Suprapubic skin (tissue), 4 donors: ENCODE results near the gene ZFAND3. TPM values are rescaled to one million over a fixed set of nuclear protein-coding genes. Genes with fewer than 3 reads are reported as not detected.

ENCODE experiments used
- DNase-seq, 2 donors: peaks; one replicate each; pipeline ENCODE4 v3.0.0-alpha.2; 2019; ENCODE audit warnings: low spot score in 2 of 2
- H3K27ac ChIP-seq: fragments of 200-600 bp; sonication (generic); one replicate; pipeline ENCODE4 v1.5.1; 2019
- H3K27me3 ChIP-seq: fragments of 200-600 bp; sonication (generic); one replicate; pipeline ENCODE4 v1.5.1; 2019
- H3K36me3 ChIP-seq: fragments of 200-600 bp; sonication (generic); one replicate; pipeline ENCODE4 v1.5.1; 2019
- H3K4me1 ChIP-seq: fragments of 200-600 bp; sonication (generic); one replicate; pipeline ENCODE4 v1.5.1; 2019
- H3K4me3 ChIP-seq: fragments of 200-600 bp; sonication (generic); one replicate; pipeline ENCODE4 v1.5.1; 2019; ENCODE audit warnings: mild to moderate bottlenecking
- H3K9me3 ChIP-seq: fragments of 200-600 bp; sonication (generic); one replicate; pipeline ENCODE4 v1.5.1; 2019
- EP300 ChIP-seq: sonication (generic); formaldehyde crosslinking; IDR thresholded peaks from one replicate; pipeline ENCODE4 v1.6.1; 2017; ENCODE audit warnings: antibody characterized with exemption
- POLR2A ChIP-seq, 2 donors: fragments of 450-650 bp; IDR thresholded peaks; one replicate each; pipeline ENCODE4 v1.6.1; 2017; ENCODE audit warnings: antibody characterized with exemption in 2 of 2, mild to moderate bottlenecking in 2 of 2, moderate library complexity in 2 of 2
- POLR2AphosphoS5 ChIP-seq, 3 donors: sonication (generic); formaldehyde crosslinking; IDR thresholded peaks; one replicate each; pipeline ENCODE4 v1.6.1; 2017; ENCODE audit warnings: antibody characterized with exemption in 3 of 3
- WGBS: methylation state at CpG from one replicate; pipeline ENCODE4 v1.1.5; 2018; 5-methylcytosine and 5-hydroxymethylcytosine counted together
- total RNA-seq, 4 donors: library from RNA; depleted of rRNA; stranded (reverse); fragments of >200 nt; gene quantifications; one replicate each; pipeline ENCODE4 v1.1.0, GENCODE V29; 2016
- TF ChIP-seq, protein P1 (sequence below), 2 donors: fragments of 200-600 bp in 1 of 2; fragments of 450-650 bp in 1 of 2; sonication (generic) in 1 of 2; IDR thresholded peaks; one replicate each; pipeline ENCODE4 v1.5.1; 2016 to 2019; ENCODE audit warnings: antibody characterized with exemption in 2 of 2, mild to moderate bottlenecking in 1 of 2, moderate library complexity in 1 of 2

ZFAND3 gene
- total RNA-seq, 4 donors from 2014 or later, result 31.1 to 41.0 (median 36.3) TPM

DNA sequence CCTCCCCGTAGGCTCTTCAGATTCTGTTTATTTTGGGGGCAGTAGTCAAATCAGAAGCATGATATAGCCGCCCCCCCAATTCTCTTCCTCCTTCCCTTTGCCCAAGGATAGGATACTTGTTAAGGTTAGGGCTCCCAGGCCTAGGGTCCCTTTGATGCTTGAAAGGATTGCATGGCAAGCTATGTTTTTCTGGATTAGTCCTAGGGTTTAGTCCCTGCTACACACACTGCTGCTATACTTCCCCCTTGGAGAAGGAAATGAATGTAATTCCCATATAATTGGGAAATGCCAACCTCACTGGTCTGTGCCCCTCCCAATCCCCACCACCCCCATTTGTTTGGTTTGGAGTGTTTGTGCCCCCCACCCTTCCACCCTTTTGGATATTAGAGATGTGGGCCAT is 62.8 kb downstream of the ZFAND3 start:
- H3K36me3 ChIP-seq, result no peaks in the 10 kb centered on the region
- TF ChIP-seq POLR2A (IDR thresholded peaks at IDR 0.05) (no peak), POLR2AphosphoS5 (IDR thresholded peaks at IDR 0.05) (no peak), EP300 (no peak)
- TF ChIP-seq, protein P1, sequence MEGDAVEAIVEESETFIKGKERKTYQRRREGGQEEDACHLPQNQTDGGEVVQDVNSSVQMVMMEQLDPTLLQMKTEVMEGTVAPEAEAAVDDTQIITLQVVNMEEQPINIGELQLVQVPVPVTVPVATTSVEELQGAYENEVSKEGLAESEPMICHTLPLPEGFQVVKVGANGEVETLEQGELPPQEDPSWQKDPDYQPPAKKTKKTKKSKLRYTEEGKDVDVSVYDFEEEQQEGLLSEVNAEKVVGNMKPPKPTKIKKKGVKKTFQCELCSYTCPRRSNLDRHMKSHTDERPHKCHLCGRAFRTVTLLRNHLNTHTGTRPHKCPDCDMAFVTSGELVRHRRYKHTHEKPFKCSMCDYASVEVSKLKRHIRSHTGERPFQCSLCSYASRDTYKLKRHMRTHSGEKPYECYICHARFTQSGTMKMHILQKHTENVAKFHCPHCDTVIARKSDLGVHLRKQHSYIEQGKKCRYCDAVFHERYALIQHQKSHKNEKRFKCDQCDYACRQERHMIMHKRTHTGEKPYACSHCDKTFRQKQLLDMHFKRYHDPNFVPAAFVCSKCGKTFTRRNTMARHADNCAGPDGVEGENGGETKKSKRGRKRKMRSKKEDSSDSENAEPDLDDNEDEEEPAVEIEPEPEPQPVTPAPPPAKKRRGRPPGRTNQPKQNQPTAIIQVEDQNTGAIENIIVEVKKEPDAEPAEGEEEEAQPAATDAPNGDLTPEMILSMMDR (IDR thresholded peaks at IDR 0.05), result no peak
- no peak overlapping the region for H3K4me3 ChIP-seq
- no peaks in the 10 kb centered on the region for H3K27me3 ChIP-seq
- peaks cover 14% of the 10 kb centered on the region for H3K4me1 ChIP-seq
- no peak for DNase-seq
- H3K9me3 ChIP-seq, result no peaks in the 10 kb centered on the region
- 96% methylated on average over 2 of the region's 2 CpGs for WGBS
- H3K27ac ChIP-seq, result no peak overlapping the region

DNA sequence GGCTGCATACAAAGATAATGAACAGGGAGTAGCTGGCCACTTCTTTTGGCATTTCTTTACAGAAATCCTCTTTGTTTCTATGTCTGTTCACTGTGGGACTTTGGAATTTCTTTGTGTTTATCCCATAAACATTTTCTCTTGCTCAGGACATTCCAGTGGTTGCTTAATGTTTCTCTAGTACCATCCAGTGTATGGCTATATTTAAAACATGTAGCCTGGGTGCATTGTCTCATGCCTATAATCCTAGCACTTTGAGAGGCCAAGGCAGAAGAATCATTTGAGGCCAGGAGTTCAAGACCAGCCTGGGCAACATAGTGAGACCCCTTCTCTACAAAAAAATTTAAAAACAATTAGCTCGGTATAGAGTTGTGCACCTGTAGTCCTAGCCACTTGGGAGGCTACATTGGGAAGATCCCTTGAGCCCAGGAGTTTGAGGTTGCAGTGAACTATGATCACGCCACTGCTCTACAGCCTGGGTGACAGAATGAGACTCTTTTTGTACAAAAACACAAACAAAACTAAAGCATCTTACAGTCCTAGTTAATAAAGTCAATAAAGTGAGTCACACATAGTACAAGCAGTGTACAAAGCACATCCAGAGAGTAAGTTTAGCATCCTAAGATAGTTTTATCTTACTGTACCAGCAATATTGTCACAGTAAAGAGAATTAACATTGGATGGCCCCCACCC is 63.3 kb downstream of the ZFAND3 start:
- Histone ChIP-seq H3K9me3 (no peaks in the 10 kb centered on the region), H3K36me3 (no peaks in the 10 kb centered on the region), H3K4me1 (peaks cover 10% of the 10 kb centered on the region), H3K27ac (no peak overlapping the region), H3K27me3 (no peaks in the 10 kb centered on the region), H3K4me3 (no peak overlapping the region)
- TF ChIP-seq POLR2AphosphoS5 (IDR thresholded peaks at IDR 0.05), result no peak
- TF ChIP-seq POLR2A (IDR thresholded peaks at IDR 0.05), result no peak
- TF ChIP-seq EP300, result no peak
- TF ChIP-seq, protein P1 (IDR thresholded peaks at IDR 0.05), result no peak
- WGBS, result 96% methylated on average over 2 of the region's 2 CpGs
- DNase-seq, result no peak

DNA sequence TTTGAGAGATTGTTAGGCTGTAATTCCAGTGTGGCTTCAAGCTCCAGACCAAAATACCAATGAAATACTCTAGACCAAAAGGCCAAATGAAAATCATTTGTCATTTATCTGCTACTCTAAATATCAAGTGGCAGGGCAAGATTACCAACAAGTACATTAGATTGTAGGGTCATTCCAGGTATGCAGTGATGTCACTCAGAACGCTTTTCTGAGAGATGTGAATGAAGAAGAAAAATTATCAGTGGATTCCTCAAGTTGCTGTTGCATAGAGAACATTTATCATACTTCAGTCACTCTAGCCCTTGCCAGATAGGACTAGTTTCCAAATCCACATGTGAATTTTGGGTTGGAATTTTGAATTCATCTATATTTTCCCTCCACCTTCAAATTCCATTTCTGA is 65.0 kb downstream of the ZFAND3 start:
- WGBS, result 95% methylated on average over 1 of the region's 1 CpG

DNA sequence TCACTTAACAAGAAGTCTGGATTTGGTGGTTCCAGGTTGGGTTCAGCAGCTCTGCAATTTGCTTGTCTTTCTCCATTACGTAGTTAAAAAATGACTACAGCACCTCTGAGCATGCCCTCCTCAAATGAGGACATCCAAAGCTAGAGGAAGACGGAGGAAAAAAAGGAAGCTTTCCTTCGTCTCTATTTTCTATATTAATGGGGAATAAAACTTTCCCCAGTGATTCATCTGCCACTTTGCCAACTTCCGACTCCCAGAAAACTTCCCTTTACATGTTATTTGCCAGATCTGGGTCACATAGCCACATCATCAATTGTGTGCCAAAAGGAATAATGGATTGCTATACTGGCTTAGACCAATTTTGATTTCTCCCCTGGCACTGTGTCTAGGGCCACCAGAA is 69.5 kb downstream of the ZFAND3 start:
- Histone ChIP-seq H3K4me1 (peaks cover 26% of the 10 kb centered on the region), H3K27ac (no peak overlapping the region), H3K9me3 (no peaks in the 10 kb centered on the region), H3K4me3 (no peak overlapping the region), H3K36me3 (no peaks in the 10 kb centered on the region), H3K27me3 (no peaks in the 10 kb centered on the region)
- no peak for TF ChIP-seq POLR2AphosphoS5 (IDR thresholded peaks at IDR 0.05)
- TF ChIP-seq, protein P1 (IDR thresholded peaks at IDR 0.05), result no peak
- DNase-seq, result no peak
- WGBS, result 18% methylated on average over 4 of the region's 4 CpGs

More for the DNA sequence above, 65.0 kb downstream of the ZFAND3 start:
- H3K9me3 ChIP-seq, result no peaks in the 10 kb centered on the region
- no peak overlapping the region for H3K4me3 ChIP-seq
- DNase-seq, result no peak
- H3K27me3 ChIP-seq, result no peaks in the 10 kb centered on the region
- no peak overlapping the region for H3K27ac ChIP-seq
- TF ChIP-seq POLR2A (IDR thresholded peaks at IDR 0.05), result no peak
- TF ChIP-seq EP300, result no peak
- TF ChIP-seq, protein P1 (IDR thresholded peaks at IDR 0.05), result no peak
- no peak for TF ChIP-seq POLR2AphosphoS5 (IDR thresholded peaks at IDR 0.05)
- peaks cover 21% of the 10 kb centered on the region for H3K4me1 ChIP-seq
- no peaks in the 10 kb centered on the region for H3K36me3 ChIP-seq

DNA sequence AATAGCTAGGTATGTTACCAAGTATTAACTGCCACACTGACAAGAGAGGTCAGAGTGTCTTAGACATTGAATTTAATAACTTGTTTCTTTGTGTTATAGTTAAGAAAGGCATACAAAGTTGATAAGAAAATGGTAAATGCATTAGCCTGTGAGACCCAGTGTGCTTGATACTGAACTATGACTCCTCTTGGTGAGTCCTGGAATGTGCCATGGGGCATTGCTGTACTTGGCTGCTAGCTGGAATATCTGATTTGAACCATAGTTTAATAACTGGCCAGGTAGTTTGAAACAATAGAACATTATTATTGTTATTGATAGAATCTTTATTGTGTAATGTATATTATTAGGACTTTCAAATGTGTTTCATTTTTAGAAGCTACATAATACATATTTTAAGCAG is 70.0 kb downstream of the ZFAND3 start:
- Histone ChIP-seq H3K27me3 (no peaks in the 10 kb centered on the region), H3K36me3 (no peaks in the 10 kb centered on the region), H3K4me3 (no peak overlapping the region), H3K27ac (no peak overlapping the region), H3K9me3 (no peaks in the 10 kb centered on the region), H3K4me1 (peaks cover 26% of the 10 kb centered on the region)
- no peak for DNase-seq
- no peak for TF ChIP-seq POLR2AphosphoS5 (IDR thresholded peaks at IDR 0.05)
- no peak for TF ChIP-seq EP300
- TF ChIP-seq, protein P1 (IDR thresholded peaks at IDR 0.05), result no peak
- no peak for TF ChIP-seq POLR2A (IDR thresholded peaks at IDR 0.05)
